ENCODE measurements around the gene PLXND1.
A peak's percentile ranks its signal among the peaks of the same experiment; 100 is the strongest.

Gene PLXND1

GRCh38 chr3:129543999-129544398, 62.5 kb downstream of the PLXND1 start:
- no peak for DNase-seq

GRCh38 chr3:129543156-129543790, 63.2 kb downstream of the PLXND1 start, which contains the start of gene H1-8:
Gene H1-8 (plus strand): TSS chr3:129543175. CDS start chr3:129543219, 44 bp downstream.
- DNase-seq = no peak

GRCh38 chr3:129542747-129543146, 63.7 kb downstream of the PLXND1 start:
- DNase-seq = no peak

GRCh38 chr3:129540776-129541516, 65.5 kb downstream of the PLXND1 start:
- DNase-seq = no peak

- no peak for DNase-seq
Measured at GRCh38 chr3:129539206-129539605, 67.3 kb downstream of the PLXND1 start.

GRCh38 chr3:129536804-129537203, 69.7 kb downstream of the PLXND1 start:
- no peak for DNase-seq

GRCh38 chr3:129536374-129536667, 70.2 kb downstream of the PLXND1 start:
- no peak for DNase-seq

GRCh38 chr3:129535075-129535474, 71.4 kb downstream of the PLXND1 start:
- DNase-seq = no peak

GRCh38 chr3:129534428-129535027, 71.9 kb downstream of the PLXND1 start:
- no peak for DNase-seq

- no peak for DNase-seq
Measured at GRCh38 chr3:129533406-129533805, 73.1 kb downstream of the PLXND1 start.

GRCh38 chr3:129532261-129532660, 74.2 kb downstream of the PLXND1 start:
- DNase-seq = no peak

GRCh38 chr3:129531699-129532098, 74.8 kb downstream of the PLXND1 start:
- DNase-seq = no peak

GRCh38 chr3:129530821-129531220, 75.7 kb downstream of the PLXND1 start:
- no peak for DNase-seq

GRCh38 chr3:129530251-129530791, 76.2 kb downstream of the PLXND1 start:
- no peak for DNase-seq

GRCh38 chr3:129529436-129530210, 76.9 kb downstream of the PLXND1 start:
- no peak for DNase-seq

GRCh38 chr3:129528589-129529100, 77.8 kb downstream of the PLXND1 start, which contains the start of gene RHO:
Gene RHO (plus strand): TSS chr3:129528639. CDS start chr3:129528734, 95 bp downstream.
- DNase-seq = no peak

GRCh38 chr3:129527262-129527661, 79.2 kb downstream of the PLXND1 start:
- no peak for DNase-seq

GRCh38 chr3:129526121-129526900, 80.2 kb downstream of the PLXND1 start:
- no peak for DNase-seq

- peak; percentile 26 for DNase-seq
Measured at GRCh38 chr3:129525341-129525968, 81.0 kb downstream of the PLXND1 start.

- DNase-seq = no peak
Measured at GRCh38 chr3:129524081-129524480, 82.4 kb downstream of the PLXND1 start.

- DNase-seq = no peak
Measured at GRCh38 chr3:129522953-129523352, 83.5 kb downstream of the PLXND1 start.

GRCh38 chr3:129521611-129522010, 84.9 kb downstream of the PLXND1 start:
- DNase-seq = no peak

All from amniotic stem cell (primary cell).